IPS-18c (cell line): ENCODE measurements around the gene DNMT3B.

ENCODE experiments used
- H3K4me3 ChIP-seq: 2 replicates; pipeline ENCODE4 v1.7.0; 2013; ENCODE audit warnings: low read depth, mild to moderate bottlenecking, low read length, moderate library complexity; ENCODE audit not compliant: insufficient read depth
- H3K9me3 ChIP-seq: one replicate; pipeline ENCODE4 v1.6.1; 2013; ENCODE audit warnings: mild to moderate bottlenecking, low read length, moderate library complexity; ENCODE audit not compliant: control insufficient read depth, insufficient read depth

Gene DNMT3B

DNA sequence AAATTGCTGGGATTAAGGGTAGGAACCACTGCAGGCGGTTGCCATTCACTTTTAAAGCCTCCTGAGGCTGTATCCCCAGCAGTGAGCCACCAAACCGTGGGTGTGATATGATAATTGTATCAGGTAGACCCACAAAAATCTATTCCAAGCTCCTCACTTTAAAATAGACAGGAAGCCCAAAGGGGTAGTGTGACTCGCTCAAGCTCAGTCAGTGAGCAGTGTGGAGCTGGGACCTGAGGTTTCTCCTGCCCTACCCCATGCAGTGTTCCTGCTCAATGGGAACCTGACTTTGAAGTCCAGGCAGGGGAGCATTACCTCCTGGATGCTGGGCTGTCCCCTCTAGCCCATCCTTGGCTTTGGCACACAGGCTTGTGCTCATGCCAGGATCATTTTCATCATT lies 42.6 kb downstream of the DNMT3B start:
- no peaks in the 10 kb centered on the region for H3K9me3 ChIP-seq

GRCh38 chr20:32805721-32806120 lies 43.5 kb downstream of the DNMT3B start:
- no peaks in the 10 kb centered on the region for H3K9me3 ChIP-seq
- H3K4me3 ChIP-seq = no peak overlapping the region

More for the DNA sequence above, 42.6 kb downstream of the DNMT3B start:
- no peak overlapping the region for H3K4me3 ChIP-seq

GRCh38 chr20:32806356-32806755 lies 44.2 kb downstream of the DNMT3B start:
- Histone ChIP-seq H3K9me3 (no peaks in the 10 kb centered on the region), H3K4me3 (no peak overlapping the region)

DNA sequence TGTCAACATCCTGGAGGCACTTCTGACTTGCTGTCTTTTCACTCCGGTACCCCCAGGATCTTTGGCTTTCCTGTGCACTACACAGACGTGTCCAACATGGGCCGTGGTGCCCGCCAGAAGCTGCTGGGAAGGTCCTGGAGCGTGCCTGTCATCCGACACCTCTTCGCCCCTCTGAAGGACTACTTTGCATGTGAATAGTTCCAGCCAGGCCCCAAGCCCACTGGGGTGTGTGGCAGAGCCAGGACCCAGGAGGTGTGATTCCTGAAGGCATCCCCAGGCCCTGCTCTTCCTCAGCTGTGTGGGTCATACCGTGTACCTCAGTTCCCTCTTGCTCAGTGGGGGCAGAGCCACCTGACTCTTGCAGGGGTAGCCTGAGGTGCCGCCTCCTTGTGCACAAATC lies 45.5 kb downstream of the DNMT3B start:
- no peaks in the 10 kb centered on the region for H3K9me3 ChIP-seq

GRCh38 chr20:32808438-32808837 lies 46.3 kb downstream of the DNMT3B start:
- no peaks in the 10 kb centered on the region for H3K9me3 ChIP-seq

More for the DNA sequence above, 45.5 kb downstream of the DNMT3B start:
- H3K4me3 ChIP-seq = 0 out of 2 replicates have a peak overlapping the region, but pooled peaks have one; percentile 15

DNA sequence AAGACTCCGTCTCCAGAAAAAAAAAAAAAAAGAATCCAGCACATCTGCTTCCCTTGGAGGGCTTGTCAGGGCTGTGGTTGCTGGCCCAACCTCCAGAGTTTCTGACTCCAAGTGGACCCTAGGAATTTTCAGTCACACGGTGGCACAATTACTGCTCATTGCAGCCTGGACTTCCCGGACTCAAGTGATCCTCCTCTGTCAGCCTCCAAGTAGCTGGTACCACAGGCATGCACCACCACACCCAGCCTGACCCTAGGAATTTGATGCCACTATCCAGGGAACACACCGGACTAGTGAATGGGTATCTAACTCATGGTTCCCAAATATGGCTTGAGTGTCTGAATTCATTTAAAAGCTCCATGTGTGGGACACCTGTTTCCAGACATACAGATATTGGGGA lies 47.7 kb downstream of the DNMT3B start:
- H3K9me3 ChIP-seq = no peaks in the 10 kb centered on the region
- no peak overlapping the region for H3K4me3 ChIP-seq

More at GRCh38 chr20:32808438-32808837, 46.3 kb downstream of the DNMT3B start:
- no peak overlapping the region for H3K4me3 ChIP-seq

DNA sequence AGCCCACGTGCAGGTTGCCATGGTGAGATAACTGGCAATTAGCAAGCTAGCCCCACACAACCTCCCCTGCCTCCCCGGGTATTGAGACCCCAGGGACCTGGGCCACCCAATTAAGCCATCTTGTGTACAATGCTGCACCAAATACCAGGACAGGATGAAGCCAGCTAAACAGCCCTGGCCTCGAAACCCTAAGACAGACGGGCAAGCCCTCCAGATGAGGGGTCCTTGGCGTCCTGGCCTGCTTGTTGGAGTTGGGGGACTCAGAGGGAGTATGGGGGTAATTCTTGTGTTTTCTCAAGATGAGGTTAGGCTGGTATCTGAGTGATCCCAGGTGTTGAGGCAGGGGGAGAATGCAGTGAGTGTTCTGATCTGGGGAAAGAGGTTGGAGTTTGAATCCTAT lies 48.8 kb downstream of the DNMT3B start:
- no peaks in the 10 kb centered on the region for H3K9me3 ChIP-seq
- H3K4me3 ChIP-seq = no peak overlapping the region

- Histone ChIP-seq H3K4me3 (no peak overlapping the region), H3K9me3 (no peaks in the 10 kb centered on the region)
Observed at GRCh38 chr20:32811886-32812285, 49.7 kb downstream of the DNMT3B start.

DNA sequence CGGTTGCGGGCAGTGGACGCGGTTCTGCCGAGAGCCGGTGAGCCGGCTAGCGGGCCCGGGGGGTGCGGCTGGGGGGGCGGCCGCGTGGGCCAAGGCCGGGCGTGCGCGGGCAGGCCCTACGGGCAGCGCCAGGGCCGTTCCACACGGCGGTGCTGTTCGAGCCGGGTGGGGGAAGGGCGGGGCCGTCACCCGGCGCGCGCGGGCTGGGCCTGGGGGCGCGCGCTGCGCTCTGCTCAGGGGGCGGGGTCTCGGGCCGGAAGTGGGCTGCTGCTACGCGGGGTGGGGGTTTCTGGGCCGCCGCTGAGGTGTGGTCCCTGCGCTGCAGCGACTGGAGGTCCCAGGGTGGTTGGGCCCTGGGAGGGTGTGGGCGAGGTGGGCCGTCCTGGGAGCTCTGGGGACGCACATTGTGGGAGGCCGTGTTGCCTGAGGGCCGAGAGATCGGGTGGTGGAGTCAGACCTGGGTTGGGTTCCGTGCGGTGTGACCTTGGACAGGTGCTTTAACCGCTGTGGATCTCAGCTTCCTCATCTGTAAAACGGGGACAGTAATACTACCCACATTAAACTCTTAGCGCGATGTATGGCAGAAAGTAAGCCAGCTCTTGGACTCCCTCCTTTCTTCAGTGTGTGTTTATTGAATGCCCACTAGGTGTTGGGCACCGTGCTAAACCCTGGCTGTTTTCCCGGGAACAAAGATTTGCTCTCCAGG lies 58.0 kb downstream of the DNMT3B start:
- H3K4me3 ChIP-seq = peak overlapping the region; percentile 99
- no peaks in the 10 kb centered on the region for H3K9me3 ChIP-seq

GRCh38 chr20:32820698-32821377 lies 58.7 kb downstream of the DNMT3B start:
- Histone ChIP-seq H3K9me3 (no peaks in the 10 kb centered on the region), H3K4me3 (peak overlapping the region; percentile 99)

DNA sequence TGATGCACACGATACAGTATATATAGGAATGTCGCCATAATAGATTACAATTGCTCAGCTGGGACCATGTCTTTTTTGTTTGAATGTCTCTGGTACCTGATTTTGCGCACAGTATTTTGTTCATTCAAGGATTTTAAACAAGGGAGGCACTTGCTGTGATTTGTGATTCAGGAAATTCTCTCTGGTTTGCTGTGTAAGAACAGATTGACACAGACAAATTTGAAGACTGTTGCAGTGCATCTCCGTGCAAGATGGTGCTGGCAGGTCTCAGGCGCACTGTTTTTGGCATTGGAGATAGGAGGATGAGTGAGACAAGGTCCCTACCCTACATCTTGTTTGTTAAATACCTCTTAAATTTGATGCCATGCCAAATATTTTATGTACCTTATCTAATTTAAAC lies 60.0 kb downstream of the DNMT3B start:
- Histone ChIP-seq H3K9me3 (no peaks in the 10 kb centered on the region), H3K4me3 (no peak overlapping the region)

- Histone ChIP-seq H3K9me3 (no peaks in the 10 kb centered on the region), H3K4me3 (no peak overlapping the region)
Observed at GRCh38 chr20:32823078-32823477, 60.9 kb downstream of the DNMT3B start.

DNA sequence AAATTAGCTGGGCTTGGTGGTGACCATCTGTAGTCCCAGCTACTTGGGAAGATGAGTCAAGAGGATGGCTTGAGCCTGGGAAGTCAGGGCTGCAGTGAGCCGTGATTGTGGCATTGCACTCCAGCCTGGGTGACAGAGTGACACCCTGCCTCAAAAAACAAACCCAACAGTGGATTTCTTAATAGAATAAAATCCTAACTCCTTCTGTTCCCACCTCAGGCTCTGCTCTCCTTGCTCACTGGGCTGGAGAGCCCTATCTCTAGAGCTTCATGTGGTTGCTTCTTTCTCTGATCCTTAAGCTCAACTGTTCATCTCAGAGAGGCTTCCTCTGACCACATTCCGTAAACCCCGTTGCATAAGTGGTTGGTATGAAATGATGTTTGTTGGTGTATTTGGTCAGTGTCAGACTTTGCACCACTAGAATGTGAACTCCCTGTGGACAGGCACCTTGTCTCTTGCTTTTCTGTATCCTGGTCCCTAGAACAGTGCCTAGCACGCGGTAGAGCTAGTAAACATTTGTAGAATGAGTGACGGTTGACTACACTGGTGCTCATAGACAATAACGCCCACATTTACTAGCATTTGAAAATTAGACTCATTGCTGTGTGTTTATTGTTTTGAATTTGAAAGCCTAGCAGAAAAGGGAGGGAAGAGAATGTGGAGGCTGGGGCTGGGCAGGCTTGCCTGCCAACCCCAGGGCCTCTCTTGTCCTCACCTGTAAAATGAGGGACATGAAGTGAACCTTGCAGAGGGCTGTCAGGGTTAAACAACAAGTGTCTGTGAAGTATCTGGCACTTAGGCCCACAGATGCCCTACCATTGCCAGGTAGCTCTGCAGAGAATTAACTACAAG lies 61.8 kb downstream of the DNMT3B start:
- Histone ChIP-seq H3K9me3 (no peaks in the 10 kb centered on the region), H3K4me3 (no peak overlapping the region)

- Histone ChIP-seq H3K4me3 (no peak overlapping the region), H3K9me3 (no peaks in the 10 kb centered on the region)
Observed at GRCh38 chr20:32828029-32828680, 66.0 kb downstream of the DNMT3B start.

DNA sequence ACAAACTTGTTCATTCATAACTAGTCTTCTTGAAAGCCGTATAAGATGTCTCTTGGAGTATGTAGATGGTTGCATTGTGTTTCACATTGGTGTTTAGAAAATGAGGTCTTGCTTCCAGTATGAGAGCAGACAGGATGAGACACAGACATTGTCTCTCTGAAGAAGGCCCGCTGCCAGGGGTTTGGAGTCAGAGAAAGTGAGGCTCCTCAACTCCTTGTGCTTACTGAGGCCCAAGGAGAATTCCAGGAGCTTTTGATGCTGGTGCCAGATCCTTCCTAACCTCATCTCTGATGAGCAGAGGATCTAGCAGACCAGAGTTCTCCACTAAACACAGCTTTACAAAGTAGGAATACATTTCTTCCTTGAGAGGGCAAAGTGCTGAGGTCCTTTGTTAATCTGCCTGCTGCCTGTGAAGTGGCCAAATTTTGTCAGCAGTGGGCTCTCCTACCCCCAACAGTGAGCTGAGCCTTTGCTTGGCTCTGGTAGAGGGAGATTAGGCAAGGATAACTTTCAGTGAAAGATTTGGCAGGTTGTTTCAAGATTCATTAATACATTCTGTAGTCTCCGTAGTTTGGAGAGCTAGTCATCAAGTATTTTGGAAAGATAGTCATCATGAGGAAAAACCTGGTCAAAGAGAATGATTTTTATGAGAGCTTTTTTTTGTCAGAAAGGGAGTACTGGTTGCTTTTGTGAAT lies 67.3 kb downstream of the DNMT3B start:
- H3K4me3 ChIP-seq = no peak overlapping the region
- H3K9me3 ChIP-seq = no peaks in the 10 kb centered on the region

DNA sequence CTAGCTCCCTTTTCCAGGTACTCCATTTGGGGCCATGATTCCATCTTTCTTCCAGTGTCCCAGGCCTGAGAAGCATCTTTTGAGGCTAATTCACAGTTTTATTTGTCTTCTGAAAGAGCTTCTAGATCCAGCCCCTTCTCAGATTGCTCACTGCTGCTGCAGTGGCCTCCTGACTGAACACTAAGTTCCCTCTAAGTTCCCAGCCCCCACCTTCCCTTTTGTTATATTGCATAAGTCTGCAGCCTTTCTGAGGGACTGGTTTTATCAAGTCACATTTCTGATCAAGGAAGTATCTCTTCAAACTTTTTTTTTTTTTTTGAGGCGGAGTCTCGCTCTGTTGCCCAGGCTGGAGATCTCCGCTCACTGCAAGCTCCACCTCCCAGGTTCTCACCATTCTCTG lies 68.3 kb downstream of the DNMT3B start:
- Histone ChIP-seq H3K4me3 (no peak overlapping the region), H3K9me3 (no peaks in the 10 kb centered on the region)

DNA sequence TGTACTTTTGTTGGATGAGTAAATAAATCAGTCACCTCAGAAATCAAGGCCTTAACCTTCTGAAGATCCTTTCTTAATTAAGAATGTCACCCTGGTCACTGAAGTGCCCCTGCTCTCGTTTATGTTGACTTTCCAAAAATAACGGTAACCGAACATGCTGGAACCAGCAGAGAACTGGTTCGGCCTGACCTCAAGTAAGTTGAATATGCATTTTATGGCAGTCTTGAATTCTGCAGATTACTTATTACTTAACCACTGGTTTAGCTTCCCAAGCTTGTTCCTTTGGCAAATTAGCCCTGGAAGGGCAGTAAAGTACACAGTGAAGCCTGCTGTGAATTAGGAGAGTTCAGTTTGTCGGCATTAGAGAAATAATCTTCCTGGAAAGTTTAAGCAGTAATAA lies 69.8 kb downstream of the DNMT3B start:
- no peak overlapping the region for H3K4me3 ChIP-seq
- H3K9me3 ChIP-seq = no peaks in the 10 kb centered on the region
